Stimulated activated naive CD4-positive, alpha-beta T cell treated with Interleukin-2 at 50 U/mL for 16 hours (primary cell): Measurements from ENCODE around the gene CFDP1.
"Not testable (repeated sequence)": the region's sequence is repeated elsewhere in the genome, so short reads cannot be mapped to it uniquely, and the experiment has no call there.

ENCODE experiments used
- DNase-seq: peaks from one replicate; lab custom pipeline; 2025; lab: John Stamatoyannopoulos, UW

Gene CFDP1

GRCh38 chr16:75458439-75458838 lies 25.1 kb upstream of the CFDP1 start:
- DNase-seq = no peak

- DNase-seq = no peak
Observed at GRCh38 chr16:75458029-75458428, 24.7 kb upstream of the CFDP1 start.

- DNase-seq = no peak
Observed at GRCh38 chr16:75457485-75458021, 24.2 kb upstream of the CFDP1 start.

GRCh38 chr16:75456971-75457370 lies 23.7 kb upstream of the CFDP1 start:
- DNase-seq = no peak

GRCh38 chr16:75456486-75456885 lies 23.2 kb upstream of the CFDP1 start:
- not testable (repeated sequence) for DNase-seq

- no peak for DNase-seq
Observed at GRCh38 chr16:75455677-75456076, 22.4 kb upstream of the CFDP1 start.

- DNase-seq = no peak
Observed at GRCh38 chr16:75452464-75453190, 19.3 kb upstream of the CFDP1 start.

- no peak for DNase-seq
Observed at GRCh38 chr16:75446416-75446815, 13.1 kb upstream of the CFDP1 start.

GRCh38 chr16:75445298-75445697 lies 12.0 kb upstream of the CFDP1 start:
- DNase-seq = no peak

- no peak for DNase-seq
Observed at GRCh38 chr16:75443298-75443697, 10.0 kb upstream of the CFDP1 start.

- DNase-seq = peak; percentile 87
Observed at GRCh38 chr16:75433732-75434413, 570 bp upstream of the CFDP1 start.

GRCh38 chr16:75429621-75430403 lies 3.5 kb downstream of the CFDP1 start:
- DNase-seq = no peak

GRCh38 chr16:75426524-75426923 lies 6.8 kb downstream of the CFDP1 start:
- DNase-seq = not testable (repeated sequence)

GRCh38 chr16:75424105-75424762 lies 9.1 kb downstream of the CFDP1 start:
- DNase-seq = not testable (repeated sequence)

GRCh38 chr16:75423723-75424104 lies 9.6 kb downstream of the CFDP1 start:
- no peak for DNase-seq

GRCh38 chr16:75421820-75422126 lies 11.5 kb downstream of the CFDP1 start:
- no peak for DNase-seq

- DNase-seq = no peak
Observed at GRCh38 chr16:75420987-75421819, 12.1 kb downstream of the CFDP1 start.

- DNase-seq = no peak
Observed at GRCh38 chr16:75416904-75417565, 16.3 kb downstream of the CFDP1 start.

GRCh38 chr16:75415169-75415905 lies 18.0 kb downstream of the CFDP1 start:
- DNase-seq = no peak

- no peak for DNase-seq
Observed at GRCh38 chr16:75413951-75414350, 19.4 kb downstream of the CFDP1 start.
